Spleen (tissue), 11 donors: ENCODE results near the gene CAMTA1. TPM values are rescaled to one million over a fixed set of nuclear protein-coding genes. Genes with fewer than 3 reads are reported as not detected.

Experiments used
- DNase-seq: peaks from one replicate; pipeline ENCODE4 v3.0.0-alpha.2; 2020
- H3K27ac ChIP-seq, 8 donors: fragments of 200-600 bp; sonication (generic) in 7 of 8; 1 replicate in 4 of 8; 2 replicates in 4 of 8; pipeline versions ENCODE4 v1.5.0 to v1.8.0; 2016 to 2021; ENCODE audit warnings: inconsistent platforms in 4 of 8, mild to moderate bottlenecking in 4 of 8, moderate library complexity in 1 of 8
- H3K27me3 ChIP-seq, 7 donors: fragments of 200-600 bp; sonication (generic) in 6 of 7; replicated peaks in 1 of 7; 1 replicate in 4 of 7; 2 replicates in 3 of 7; pipeline versions ENCODE4 v1.5.0 to v1.8.0; 2016 to 2021; ENCODE audit warnings: inconsistent platforms in 3 of 7, mild to moderate bottlenecking in 1 of 7
- H3K36me3 ChIP-seq, 6 donors: fragments of 200-600 bp; sonication (generic) in 5 of 6; 1 replicate in 4 of 6; 2 replicates in 2 of 6; pipeline versions ENCODE4 v1.5.0 to v1.8.0; 2016 to 2021; ENCODE audit warnings: inconsistent platforms in 2 of 6
- H3K4me1 ChIP-seq, 6 donors: fragments of 200-600 bp; sonication (generic) in 5 of 6; 1 replicate in 3 of 6; 2 replicates in 3 of 6; pipeline versions ENCODE4 v1.5.0 to v1.8.0; 2016 to 2021; ENCODE audit warnings: inconsistent platforms in 3 of 6
- H3K4me3 ChIP-seq, 8 donors: fragments of 200-600 bp; sonication (generic) in 7 of 8; 1 replicate in 4 of 8; 2 replicates in 4 of 8; pipeline versions ENCODE4 v1.5.0 to v1.8.0; 2016 to 2021; ENCODE audit warnings: inconsistent platforms in 4 of 8, mild to moderate bottlenecking in 4 of 8, moderate library complexity in 2 of 8
- H3K9me3 ChIP-seq, 8 donors: fragments of 200-600 bp; sonication (generic) in 7 of 8; 1 replicate in 4 of 8; 2 replicates in 4 of 8; pipeline versions ENCODE4 v1.5.0 to v1.8.0; 2016 to 2021; ENCODE audit warnings: inconsistent platforms in 4 of 8
- POLR2A ChIP-seq, 3 donors: fragments of 450-650 bp; IDR thresholded peaks; one replicate each; pipeline ENCODE4 v1.5.1; 2017; ENCODE audit warnings: antibody characterized with exemption in 3 of 3, mild to moderate bottlenecking in 1 of 3
- POLR2AphosphoS5 ChIP-seq, 3 donors: sonication (generic); formaldehyde crosslinking; IDR thresholded peaks; one replicate each; pipeline ENCODE4 v1.5.1; 2017; ENCODE audit warnings: antibody characterized with exemption in 3 of 3
- WGBS, 5 donors: extraction: QIAGEN DNeasy Blood & Tissue Kit in 3 of 5; methylation state at CpG; one replicate each; pipeline versions ENCODE4 v1.1.5 to v1.1.7; 2013 to 2018; 5-methylcytosine and 5-hydroxymethylcytosine counted together
- intact Hi-C: fragments of 100-400 bp; cut with DNase I; formaldehyde crosslinking; loops from one replicate; pipeline ENCODE4 v1.15.0; 2023; ENCODE audit warnings: low total_unique reads
- polyA plus RNA-seq, 3 donors: library from polyadenylated mRNA; stranded (reverse); fragments of 200-250 nt; gene quantifications; one replicate each; pipeline ENCODE4 v1.2.1, GENCODE V29; 2013
- total RNA-seq, 7 donors: library from RNA; depleted of rRNA in 3 of 7; stranded (reverse); fragments of >200 nt in 3 of 7; fragmentation: NEBNext Ultra II Directional in 4 of 7; extraction: Animal tissue kit (Norgen Biotek cat#: 25700) in 4 of 7; gene quantifications; one replicate each; pipeline versions ENCODE4 v1.1.0 to v1.2.1, GENCODE V29; 2016 to 2021
- TF ChIP-seq, protein P1 (sequence below), 11 experiments: fragments of 200-600 bp in 7 of 11; fragments of 450-650 bp in 4 of 11; sonication (generic) in 4 of 11; IDR thresholded peaks in 8 of 11; conservative IDR thresholded peaks in 3 of 11; 1 replicate in 7 of 11; 2 replicates in 4 of 11; pipeline versions ENCODE4 v1.4.0 to v1.8.0; 2016 to 2021; ENCODE audit warnings: antibody characterized with exemption in 11 of 11, inconsistent platforms in 4 of 11, mild to moderate bottlenecking in 1 of 11
- donor health status: healthy with polysubstance abuse.
- donor health status: DM: no; HTN: no; CAD: no; lungs with moderate emphysema.
- donor health status: DM: no; HTN: no; CAD: no.
- donor health status: Bipolar disorder and iron deficiency.
- donor health status: healthy.
- donor health status: DM: no; HTN: no; CAD: no.
- donor health status: DM: yes; HTN: yes; CAD: no.

CAMTA1 gene
- total and polyA plus RNA-seq, 10 donors, result 53.0 to 106 (median 77.3) TPM

DNA sequence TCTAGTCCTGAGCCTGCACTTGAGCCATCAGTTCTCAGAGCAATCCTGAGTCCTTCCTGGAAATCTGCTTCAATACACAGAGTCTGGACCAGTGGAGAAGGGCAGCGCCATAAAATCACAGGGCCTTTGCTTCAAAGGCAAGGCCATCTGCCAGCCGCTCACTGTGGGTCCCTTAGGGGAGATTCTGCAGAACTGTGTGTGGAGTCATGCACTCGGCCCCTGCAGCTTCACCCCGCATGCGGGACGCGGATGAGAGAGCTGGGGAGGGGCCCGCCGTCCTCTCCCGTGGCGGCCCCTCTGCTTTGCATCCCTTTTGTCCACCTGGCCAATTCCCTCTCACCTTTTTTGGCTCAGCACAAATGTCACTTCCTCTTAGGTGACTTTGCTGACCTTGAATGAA, 674.7 kb downstream of the CAMTA1 start:
- H3K4me3 ChIP-seq, result no peak overlapping the region
- no peak for DNase-seq
- WGBS, 5 donors, result 75 to 93% (median 83%) methylated on average over 11 of the region's 11 CpGs
- peaks cover 6 to 51% (median 23%) of the 10 kb centered on the region in 6 donors for H3K4me1 ChIP-seq
- no peaks in the 10 kb centered on the region for H3K9me3 ChIP-seq
- intact Hi-C loops, result no loop called here
- no peak overlapping the region for H3K27ac ChIP-seq
- no peaks in the 10 kb centered on the region for H3K27me3 ChIP-seq
- TF ChIP-seq POLR2AphosphoS5 (IDR thresholded peaks at IDR 0.05), result no peak
- TF ChIP-seq, protein P1, sequence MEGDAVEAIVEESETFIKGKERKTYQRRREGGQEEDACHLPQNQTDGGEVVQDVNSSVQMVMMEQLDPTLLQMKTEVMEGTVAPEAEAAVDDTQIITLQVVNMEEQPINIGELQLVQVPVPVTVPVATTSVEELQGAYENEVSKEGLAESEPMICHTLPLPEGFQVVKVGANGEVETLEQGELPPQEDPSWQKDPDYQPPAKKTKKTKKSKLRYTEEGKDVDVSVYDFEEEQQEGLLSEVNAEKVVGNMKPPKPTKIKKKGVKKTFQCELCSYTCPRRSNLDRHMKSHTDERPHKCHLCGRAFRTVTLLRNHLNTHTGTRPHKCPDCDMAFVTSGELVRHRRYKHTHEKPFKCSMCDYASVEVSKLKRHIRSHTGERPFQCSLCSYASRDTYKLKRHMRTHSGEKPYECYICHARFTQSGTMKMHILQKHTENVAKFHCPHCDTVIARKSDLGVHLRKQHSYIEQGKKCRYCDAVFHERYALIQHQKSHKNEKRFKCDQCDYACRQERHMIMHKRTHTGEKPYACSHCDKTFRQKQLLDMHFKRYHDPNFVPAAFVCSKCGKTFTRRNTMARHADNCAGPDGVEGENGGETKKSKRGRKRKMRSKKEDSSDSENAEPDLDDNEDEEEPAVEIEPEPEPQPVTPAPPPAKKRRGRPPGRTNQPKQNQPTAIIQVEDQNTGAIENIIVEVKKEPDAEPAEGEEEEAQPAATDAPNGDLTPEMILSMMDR (IDR thresholded peaks at IDR 0.05 in 8 of 11, conservative IDR thresholded peaks at IDR 0.05 in 3 of 11), result no peak
- TF ChIP-seq POLR2A (IDR thresholded peaks at IDR 0.05), result no peak
- H3K36me3 ChIP-seq, result no peaks in the 10 kb centered on the region

DNA sequence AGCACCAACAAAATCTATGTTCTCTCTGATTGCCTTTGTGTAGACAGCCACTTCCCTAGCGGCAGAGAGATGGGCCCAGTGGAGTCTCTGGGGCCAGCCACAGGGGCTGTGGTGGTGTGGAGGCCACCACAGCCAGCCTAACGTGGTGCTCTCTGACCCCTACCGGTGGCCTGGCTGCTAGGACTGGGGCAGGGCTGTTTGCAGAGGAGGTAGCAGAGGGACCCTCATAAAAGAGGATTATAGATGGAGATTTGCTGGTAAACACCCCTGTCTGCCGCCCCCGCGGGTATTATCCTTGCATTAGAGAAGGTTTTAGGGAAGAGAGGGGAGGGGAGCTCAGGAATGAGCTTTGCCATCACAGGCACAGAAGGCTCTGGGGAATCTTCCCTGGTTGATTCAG, 675.6 kb downstream of the CAMTA1 start:
- intact Hi-C loops, result no loop called here
- H3K4me3 ChIP-seq, result no peak overlapping the region

DNA sequence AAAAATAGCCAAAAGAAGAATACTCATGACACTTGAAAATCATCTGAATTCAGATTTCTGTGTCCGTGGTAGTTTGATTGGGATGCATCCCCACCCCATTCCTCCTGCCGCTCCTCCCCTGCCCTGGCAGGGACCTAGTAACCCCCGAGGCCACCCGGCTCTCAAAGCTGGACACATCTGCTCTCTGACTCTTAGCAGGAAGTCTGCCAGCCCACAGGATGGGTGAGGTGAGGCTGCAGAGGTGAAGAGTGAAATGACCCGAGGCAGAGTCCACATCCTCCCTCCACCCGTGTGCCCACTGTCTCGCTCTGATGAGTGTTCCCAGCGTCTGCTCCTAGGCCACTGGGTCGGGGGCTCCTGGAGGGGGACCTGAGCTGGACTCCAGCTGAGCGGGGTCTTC, 677.4 kb downstream of the CAMTA1 start:
- DNase-seq, result no peak

More for the DNA sequence above, 675.6 kb downstream of the CAMTA1 start:
- WGBS, 5 donors, result 58 to 84% (median 73%) methylated on average over 6 of the region's 6 CpGs
- TF ChIP-seq POLR2AphosphoS5 (IDR thresholded peaks at IDR 0.05) (no peak), POLR2A (IDR thresholded peaks at IDR 0.05) (no peak)
- TF ChIP-seq, protein P1 (IDR thresholded peaks at IDR 0.05 in 8 of 11, conservative IDR thresholded peaks at IDR 0.05 in 3 of 11), result no peak
- no peak overlapping the region for H3K27ac ChIP-seq
- H3K36me3 ChIP-seq, result no peaks in the 10 kb centered on the region
- no peaks in the 10 kb centered on the region for H3K27me3 ChIP-seq
- H3K9me3 ChIP-seq, result no peaks in the 10 kb centered on the region
- H3K4me1 ChIP-seq, result peaks cover 0 to 42% (median 14%) of the 10 kb centered on the region in 6 donors
- DNase-seq, result no peak

DNA sequence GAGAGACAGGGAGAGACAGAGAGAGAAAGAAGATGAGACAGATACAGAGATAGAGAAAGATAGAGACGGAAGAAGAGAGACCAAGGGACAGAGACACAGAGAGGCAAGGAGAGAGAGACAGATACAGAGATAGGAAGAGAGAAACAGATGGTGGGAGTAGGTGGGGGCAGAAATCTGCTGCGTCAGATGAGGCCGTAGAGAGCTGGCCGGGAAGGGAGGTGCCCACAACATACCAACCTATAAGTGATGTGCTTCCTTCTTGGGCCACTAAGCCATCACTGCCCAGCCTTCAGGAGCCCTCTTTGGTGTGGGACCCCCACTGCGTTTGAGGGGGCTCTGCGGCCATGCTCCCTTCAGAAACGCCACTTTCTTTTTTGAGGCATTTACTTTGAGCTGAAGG, 678.3 kb downstream of the CAMTA1 start:
- no peak for TF ChIP-seq POLR2A (IDR thresholded peaks at IDR 0.05)
- no peak for TF ChIP-seq POLR2AphosphoS5 (IDR thresholded peaks at IDR 0.05)
- TF ChIP-seq, protein P1 (IDR thresholded peaks at IDR 0.05 in 8 of 11, conservative IDR thresholded peaks at IDR 0.05 in 3 of 11), result no peak
- H3K36me3 ChIP-seq, result no peaks in the 10 kb centered on the region
- peaks cover 0 to 18% (median 3%) of the 10 kb centered on the region in 6 donors for H3K4me1 ChIP-seq
- no peak overlapping the region for H3K27ac ChIP-seq
- no peaks in the 10 kb centered on the region for H3K27me3 ChIP-seq
- H3K4me3 ChIP-seq, result no peak overlapping the region
- WGBS, 5 donors, result 68 to 76% (median 70%) methylated on average over 7 of the region's 7 CpGs
- DNase-seq, result no peak
- intact Hi-C loops, result no loop called here
- H3K9me3 ChIP-seq, result no peaks in the 10 kb centered on the region

More for the DNA sequence above, 677.4 kb downstream of the CAMTA1 start:
- H3K4me1 ChIP-seq, result peaks cover 0 to 26% (median 7%) of the 10 kb centered on the region in 6 donors
- no peak overlapping the region for H3K4me3 ChIP-seq
- H3K27ac ChIP-seq, result no peak overlapping the region
- WGBS, 5 donors, result 56 to 71% (median 60%) methylated on average over 9 to 10 of the region's 10 CpGs
- intact Hi-C loops, result no loop called here
- TF ChIP-seq, protein P1 (IDR thresholded peaks at IDR 0.05 in 8 of 11, conservative IDR thresholded peaks at IDR 0.05 in 3 of 11), result no peak
- TF ChIP-seq POLR2AphosphoS5 (IDR thresholded peaks at IDR 0.05) (no peak), POLR2A (IDR thresholded peaks at IDR 0.05) (no peak)
- no peaks in the 10 kb centered on the region for H3K9me3 ChIP-seq
- H3K27me3 ChIP-seq, result no peaks in the 10 kb centered on the region
- no peaks in the 10 kb centered on the region for H3K36me3 ChIP-seq
